Large intestine (tissue), 12 donors: Measurements from ENCODE around the gene ABCB1. TPM values are rescaled to one million over a fixed set of nuclear protein-coding genes. Genes with fewer than 3 reads are reported as not detected.

Experiments used
- DNase-seq, 2 donors: peaks; one replicate each; pipeline versions ENCODE4 v3.0.0 to v3.0.0-alpha.2; 2013
- H3K27ac ChIP-seq: one replicate; pipeline ENCODE4 v1.5.1; 2013; ENCODE audit warnings: low read length
- H3K27me3 ChIP-seq: 2 replicates; pipeline ENCODE4 v1.6.1; 2013; ENCODE audit warnings: low read length; ENCODE audit not compliant: control insufficient read depth, insufficient read depth
- H3K36me3 ChIP-seq: 2 replicates; pipeline ENCODE4 v1.6.1; 2013; ENCODE audit warnings: low read length; ENCODE audit not compliant: control insufficient read depth, insufficient read depth
- H3K4me1 ChIP-seq: one replicate; pipeline ENCODE4 v1.6.1; 2013; ENCODE audit warnings: low read length; ENCODE audit not compliant: control insufficient read depth, insufficient read depth
- H3K4me3 ChIP-seq: one replicate; pipeline ENCODE4 v1.5.1; 2013; ENCODE audit warnings: low read length
- H3K9me3 ChIP-seq: one replicate; pipeline ENCODE4 v1.6.1; 2013; ENCODE audit warnings: mild to moderate bottlenecking, low read depth, low read length, moderate library complexity; ENCODE audit not compliant: control insufficient read depth
- WGBS: methylation state at CpG from one replicate; pipeline ENCODE4 v1.1.5; 2013; ENCODE audit warnings: low lambda C conversion rate; ENCODE audit not compliant: insufficient coverage; 5-methylcytosine and 5-hydroxymethylcytosine counted together
- long read RNA-seq, 11 donors: transcript quantifications; one replicate each; lab custom pipeline, GENCODE V29; 2026
- polyA plus RNA-seq: library from polyadenylated mRNA; unstranded; fragments of 120-200 nt; gene quantifications from one replicate; pipeline ENCODE4 v1.2.1, GENCODE V29; 2013

ABCB1 gene
- polyA plus RNA-seq: 7.0 TPM
- long read RNA-seq, donor 1, partial matches to known transcripts: 12 of 12 reads
- long read RNA-seq, donor 1, other reads (novel, unspliced or antisense): 0 of 12 reads
- long read RNA-seq, donor 2, partial matches to known transcripts: 11 of 11 reads
- long read RNA-seq, donor 2, other reads (novel, unspliced or antisense): 0 of 11 reads
- long read RNA-seq, donor 3, full-length matches to known transcripts: 4 of 23 reads
- long read RNA-seq, donor 3, partial matches to known transcripts: 19 of 23 reads
- long read RNA-seq, donor 3, other reads (novel, unspliced or antisense): 0 of 23 reads
- long read RNA-seq, donor 4, full-length matches to known transcripts: 2 of 2 reads
- long read RNA-seq, donor 4, partial matches to known transcripts: 0 of 2 reads
- long read RNA-seq, donor 4, other reads (novel, unspliced or antisense): 0 of 2 reads
- long read RNA-seq, donor 5: 0 reads
- long read RNA-seq, donor 6: 0 reads
- long read RNA-seq, donor 7, full-length matches to known transcripts: 2 of 10 reads
- long read RNA-seq, donor 7, partial matches to known transcripts: 8 of 10 reads
- long read RNA-seq, donor 7, other reads (novel, unspliced or antisense): 0 of 10 reads
- long read RNA-seq, donor 8, full-length matches to known transcripts: 1 of 11 reads
- long read RNA-seq, donor 8, partial matches to known transcripts: 10 of 11 reads
- long read RNA-seq, donor 8, other reads (novel, unspliced or antisense): 0 of 11 reads
- long read RNA-seq, donor 9, full-length matches to known transcripts: 3 of 11 reads
- long read RNA-seq, donor 9, partial matches to known transcripts: 8 of 11 reads
- long read RNA-seq, donor 9, other reads (novel, unspliced or antisense): 0 of 11 reads
- long read RNA-seq, donor 10, full-length matches to known transcripts: 2 of 2 reads
- long read RNA-seq, donor 10, partial matches to known transcripts: 0 of 2 reads
- long read RNA-seq, donor 10, other reads (novel, unspliced or antisense): 0 of 2 reads
- long read RNA-seq, donor 11, full-length matches to known transcripts: 1 of 1 reads
- long read RNA-seq, donor 11, partial matches to known transcripts: 0 of 1 reads
- long read RNA-seq, donor 11, other reads (novel, unspliced or antisense): 0 of 1 reads

DNA sequence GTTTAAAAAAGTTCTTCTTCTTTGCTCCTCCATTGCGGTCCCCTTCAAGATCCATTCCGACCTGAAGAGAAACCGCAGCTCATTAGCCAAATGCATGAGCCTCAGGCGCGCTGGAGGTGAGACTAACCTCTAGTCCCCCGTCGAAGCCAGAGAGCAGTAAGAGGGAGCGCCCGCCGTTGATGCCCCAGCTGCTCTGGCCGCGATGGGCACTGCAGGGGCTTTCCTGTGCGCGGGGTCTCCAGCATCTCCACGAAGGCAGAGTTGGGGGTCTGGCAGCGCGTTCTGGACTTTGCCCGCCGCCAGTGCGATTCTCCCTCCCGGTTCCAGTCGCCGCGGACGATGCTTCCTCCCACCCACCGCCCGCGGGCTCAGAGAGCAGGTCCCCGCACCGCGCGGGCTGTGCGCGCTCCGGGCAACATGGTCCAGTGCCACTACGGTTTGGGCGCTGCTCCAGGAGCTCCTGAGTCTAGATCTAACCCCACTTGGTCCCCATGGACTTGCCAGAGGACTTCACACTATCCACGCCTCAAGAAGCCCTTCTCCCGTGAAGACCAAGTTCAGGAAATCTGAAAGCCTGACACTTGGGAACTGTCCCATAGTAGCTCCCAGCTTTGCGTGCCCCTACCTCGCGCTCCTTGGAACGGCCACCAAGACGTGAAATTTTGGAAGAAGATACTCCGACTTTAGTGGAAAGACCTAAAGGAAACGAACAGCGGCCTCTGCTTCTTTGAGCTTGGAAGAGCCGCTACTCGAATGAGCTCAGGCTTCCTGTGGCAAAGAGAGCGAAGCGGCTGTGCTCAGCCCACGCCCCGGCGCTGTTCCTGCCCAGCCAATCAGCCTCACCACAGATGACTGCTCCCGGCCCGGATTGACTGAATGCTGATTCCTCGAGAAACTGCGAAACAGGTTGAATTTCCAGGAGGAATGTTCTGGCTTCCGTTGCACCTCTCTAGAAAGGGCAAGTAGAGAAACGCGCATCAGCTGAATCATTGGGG, at the start of gene ABCB1:
Gene ABCB1 (minus strand): TSS at position 755 of the 995 bp plus-strand sequence. CDS start 700 bp downstream, at position 55.
- Histone ChIP-seq H3K36me3 (no peaks in the 10 kb centered on the region), H3K27ac (peak within 1 kb of the TSS; percentile 80), H3K4me3 (peak within 1 kb of the TSS; percentile 74), H3K4me1 (peaks cover 2% of the 10 kb centered on the region), H3K27me3 (peaks cover 5% of the 10 kb centered on the region), H3K9me3 (no peaks in the 10 kb centered on the region)
- DNase-seq: peak; percentile 40 to 73
- WGBS: no CpG with 5 or more reads among the region's 61 CpGs

DNA sequence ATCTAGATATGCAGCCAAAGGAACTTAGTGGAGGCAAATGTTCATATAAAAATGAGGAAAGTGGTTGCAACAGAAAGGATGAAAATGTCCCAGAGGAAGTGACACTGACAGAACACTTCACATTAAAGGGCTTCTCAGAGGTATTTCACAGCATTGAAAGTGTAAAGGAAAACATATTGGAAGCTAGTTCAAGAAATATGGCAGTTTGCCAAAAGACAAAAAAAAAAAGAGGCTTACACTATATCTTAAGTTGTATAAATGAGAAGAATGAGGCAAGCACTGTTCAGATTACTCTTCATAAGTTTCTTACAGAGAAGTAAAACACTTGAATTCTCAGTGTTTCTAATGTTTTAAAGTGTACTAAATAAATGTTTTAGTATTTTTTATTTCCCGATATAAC, 47.6 kb upstream of the ABCB1 start:
- 100% methylated on average over 1 of the region's 1 CpG for WGBS
- no peaks in the 10 kb centered on the region for H3K9me3 ChIP-seq
- H3K4me1 ChIP-seq: no peaks in the 10 kb centered on the region
- H3K27ac ChIP-seq: no peak overlapping the region
- no peak for DNase-seq
- no peaks in the 10 kb centered on the region for H3K36me3 ChIP-seq
- H3K27me3 ChIP-seq: no peaks in the 10 kb centered on the region
- H3K4me3 ChIP-seq: no peak overlapping the region

DNA sequence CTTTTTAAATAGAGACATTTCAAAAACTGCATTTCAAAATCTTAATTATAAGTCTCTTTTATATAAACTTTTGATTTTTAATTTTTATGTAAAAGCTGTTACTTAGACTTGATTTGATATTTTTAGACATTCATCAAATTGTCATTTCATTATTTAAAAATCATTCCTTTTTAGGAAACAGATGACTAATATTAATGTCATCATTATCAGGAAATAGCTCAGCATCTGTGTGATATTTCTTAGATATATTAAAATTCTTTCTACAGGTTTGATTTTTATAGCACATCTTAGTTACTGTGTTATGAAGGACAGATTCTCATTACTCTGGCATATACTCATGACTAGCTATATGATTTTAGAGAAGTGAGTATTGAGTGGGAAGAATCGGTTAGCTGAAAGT, 44.8 kb upstream of the ABCB1 start:
- no peak overlapping the region for H3K27ac ChIP-seq
- WGBS: no CpG with 5 or more reads among the region's 1 CpG
- no peaks in the 10 kb centered on the region for H3K36me3 ChIP-seq
- no peaks in the 10 kb centered on the region for H3K4me1 ChIP-seq
- H3K9me3 ChIP-seq: no peaks in the 10 kb centered on the region
- no peaks in the 10 kb centered on the region for H3K27me3 ChIP-seq
- DNase-seq: no peak
- no peak overlapping the region for H3K4me3 ChIP-seq

DNA sequence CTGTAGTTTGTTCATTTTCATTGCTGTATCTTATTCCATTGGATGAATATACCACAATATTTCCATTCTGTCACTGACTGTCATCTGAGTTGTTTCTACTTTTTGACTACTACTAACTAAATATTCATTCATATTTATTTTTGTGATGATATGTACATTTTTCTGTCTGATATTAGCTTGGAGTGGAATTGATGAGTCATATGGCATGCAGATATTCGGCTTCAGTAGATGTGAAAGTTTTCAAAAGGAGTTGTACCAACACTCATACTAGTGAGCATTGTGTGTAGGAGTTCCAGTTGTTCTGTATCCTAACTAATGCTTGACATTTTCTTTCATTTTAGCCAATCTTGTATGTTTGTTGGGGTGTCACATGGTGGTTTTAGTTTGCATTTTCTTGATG, 35.2 kb upstream of the ABCB1 start:
- H3K27ac ChIP-seq: no peak overlapping the region
- DNase-seq: no peak
- H3K36me3 ChIP-seq: no peaks in the 10 kb centered on the region
- no CpG with 5 or more reads among the region's 1 CpG for WGBS
- no peaks in the 10 kb centered on the region for H3K27me3 ChIP-seq
- H3K4me3 ChIP-seq: no peak overlapping the region
- H3K4me1 ChIP-seq: no peaks in the 10 kb centered on the region
- H3K9me3 ChIP-seq: no peaks in the 10 kb centered on the region

DNA sequence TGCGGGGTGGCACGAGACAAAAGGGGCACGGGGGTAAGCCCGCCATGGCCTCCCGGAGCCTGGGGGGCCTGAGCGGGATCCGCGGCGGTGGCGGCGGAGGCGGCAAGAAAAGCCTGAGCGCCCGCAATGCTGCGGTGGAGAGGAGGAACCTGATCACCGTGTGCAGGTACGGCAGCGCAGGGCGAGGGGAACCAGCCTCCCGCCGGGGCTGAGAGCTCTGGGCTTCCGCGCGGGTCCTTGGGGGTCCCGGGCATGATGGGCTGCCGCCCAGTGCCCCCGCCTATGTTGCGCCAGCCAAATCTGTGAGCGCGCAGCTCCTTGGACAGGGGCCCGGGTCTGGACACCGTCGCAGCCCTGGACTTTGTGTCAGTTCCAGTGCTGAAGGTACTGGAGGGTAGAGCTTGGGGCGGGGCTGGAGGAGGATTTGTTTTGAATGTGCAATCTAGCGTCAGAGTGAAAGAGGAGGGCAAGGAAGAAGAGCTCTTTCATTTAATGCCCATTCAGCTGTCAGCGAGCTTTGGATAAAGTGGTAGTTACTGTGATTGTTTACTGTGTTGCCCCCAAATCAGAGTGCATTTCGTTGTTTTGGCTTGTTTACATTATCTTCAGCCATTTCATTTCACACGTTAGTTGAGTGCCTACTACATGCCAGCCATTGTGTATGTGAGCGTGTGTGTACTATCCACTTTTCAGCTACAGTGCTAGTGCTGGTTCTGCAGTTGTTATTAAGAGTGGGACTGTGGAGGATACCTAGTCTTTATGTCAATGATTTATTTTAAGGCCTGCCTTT, 28.3 kb upstream of the ABCB1 start:
- DNase-seq: peak in 1 of 2 donors; percentile 60
- H3K4me1 ChIP-seq: peaks cover 3% of the 10 kb centered on the region
- H3K27me3 ChIP-seq: peaks cover 16% of the 10 kb centered on the region
- H3K4me3 ChIP-seq: peak overlapping the region; percentile 83
- no peaks in the 10 kb centered on the region for H3K36me3 ChIP-seq
- peaks cover 2% of the 10 kb centered on the region for H3K9me3 ChIP-seq
- no CpG with 5 or more reads among the region's 39 CpGs for WGBS
- peak overlapping the region; percentile 43 for H3K27ac ChIP-seq

DNA sequence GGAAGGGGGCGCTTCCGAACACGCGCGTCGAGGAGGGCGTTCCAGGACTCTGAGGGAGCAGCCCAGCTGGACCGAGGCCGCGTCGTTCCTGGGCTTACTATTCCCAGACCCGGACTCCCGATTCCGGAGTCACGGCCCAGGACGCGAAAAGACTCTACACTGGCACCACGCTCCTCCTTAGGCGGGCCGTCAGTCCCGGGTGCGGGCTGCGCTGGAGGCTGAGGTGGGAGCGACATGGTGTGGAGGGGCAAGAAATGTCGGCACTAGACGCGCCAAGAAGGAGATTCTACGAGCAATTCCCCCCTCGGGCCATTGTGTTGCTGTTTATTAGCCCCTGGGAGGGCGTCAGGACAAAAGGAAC, 26.9 kb upstream of the ABCB1 start:
- WGBS: no CpG with 5 or more reads among the region's 30 CpGs
- Histone ChIP-seq H3K27ac (no peak overlapping the region), H3K4me3 (peak overlapping the region; percentile 83), H3K27me3 (peaks cover 16% of the 10 kb centered on the region), H3K36me3 (no peaks in the 10 kb centered on the region), H3K9me3 (peaks cover 2% of the 10 kb centered on the region), H3K4me1 (peaks cover 3% of the 10 kb centered on the region)
- DNase-seq: no peak

DNA sequence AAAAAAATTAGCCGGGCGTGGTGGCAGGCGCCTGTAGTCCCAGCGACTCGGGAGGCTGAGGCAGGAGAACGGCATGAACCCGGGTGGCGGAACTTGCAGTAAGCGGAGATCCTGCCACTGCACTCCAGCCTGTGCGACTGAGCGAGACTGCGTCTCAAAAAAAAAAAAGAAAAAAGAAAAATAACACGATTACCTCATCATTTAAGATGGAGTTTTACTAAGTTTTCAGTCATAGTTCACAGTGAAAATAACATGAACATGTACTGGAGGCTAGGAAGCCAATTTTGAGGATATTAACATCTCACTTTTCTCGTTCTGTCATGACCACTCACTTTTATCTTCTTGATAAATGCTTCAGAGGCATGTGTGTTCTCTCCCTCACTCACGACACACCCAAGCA, 24.4 kb upstream of the ABCB1 start:
- 67% methylated on average over 3 of the region's 15 CpGs for WGBS
- no peaks in the 10 kb centered on the region for H3K36me3 ChIP-seq
- H3K4me3 ChIP-seq: no peak overlapping the region
- H3K4me1 ChIP-seq: peaks cover 3% of the 10 kb centered on the region
- peaks cover 2% of the 10 kb centered on the region for H3K9me3 ChIP-seq
- H3K27ac ChIP-seq: no peak overlapping the region
- DNase-seq: no peak
- peaks cover 16% of the 10 kb centered on the region for H3K27me3 ChIP-seq

DNA sequence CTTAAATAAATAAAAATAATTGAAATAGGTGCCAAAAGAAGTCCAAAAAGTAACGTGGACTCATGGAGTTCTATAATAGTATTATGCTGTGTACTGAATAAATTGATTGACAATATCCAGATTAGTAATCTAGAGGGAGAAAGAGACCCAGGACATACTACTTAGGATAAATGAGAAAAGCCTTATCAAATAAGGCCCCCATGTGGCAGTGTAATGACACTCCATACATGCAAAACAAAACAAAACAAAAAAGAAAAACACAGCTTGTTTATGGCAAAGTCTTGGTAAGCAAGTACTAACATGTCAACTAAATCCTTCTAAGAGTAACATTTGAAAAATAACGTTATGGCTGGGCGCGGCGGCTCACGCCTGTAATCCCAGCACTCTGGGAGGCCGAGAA, 23.9 kb upstream of the ABCB1 start:
- DNase-seq: no peak
- Histone ChIP-seq H3K27ac (no peak overlapping the region), H3K27me3 (peaks cover 16% of the 10 kb centered on the region), H3K36me3 (no peaks in the 10 kb centered on the region), H3K4me1 (peaks cover 3% of the 10 kb centered on the region), H3K4me3 (no peak overlapping the region), H3K9me3 (peaks cover 2% of the 10 kb centered on the region)
- 91% methylated on average over 1 of the region's 7 CpGs for WGBS

DNA sequence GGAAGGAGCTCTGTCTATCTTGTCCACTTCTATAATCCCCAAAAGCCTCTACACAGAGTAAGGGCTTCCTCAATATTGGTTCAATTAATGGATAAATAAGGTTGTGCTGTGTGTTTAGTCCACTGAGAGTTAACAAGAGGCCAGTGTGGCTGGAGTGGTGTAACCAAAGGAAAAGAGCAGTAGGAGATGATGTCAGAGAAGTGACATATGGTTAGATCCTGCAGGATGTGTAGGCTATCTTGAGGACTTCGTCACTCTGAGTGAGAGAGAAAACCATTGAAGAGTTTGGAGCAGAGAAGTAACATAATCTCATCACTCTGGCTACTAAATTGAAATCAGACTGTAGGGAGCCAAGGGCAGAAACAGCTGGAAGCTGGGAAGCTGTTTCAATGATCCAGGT, 14.5 kb upstream of the ABCB1 start:
- Histone ChIP-seq H3K27me3 (no peaks in the 10 kb centered on the region), H3K4me1 (no peaks in the 10 kb centered on the region), H3K36me3 (no peaks in the 10 kb centered on the region), H3K27ac (no peak overlapping the region), H3K9me3 (peaks cover 4% of the 10 kb centered on the region), H3K4me3 (no peak overlapping the region)
- 100% methylated on average over 1 of the region's 1 CpG for WGBS
- no peak for DNase-seq
